Measurements from ENCODE around the gene JOSD2.

DNA sequence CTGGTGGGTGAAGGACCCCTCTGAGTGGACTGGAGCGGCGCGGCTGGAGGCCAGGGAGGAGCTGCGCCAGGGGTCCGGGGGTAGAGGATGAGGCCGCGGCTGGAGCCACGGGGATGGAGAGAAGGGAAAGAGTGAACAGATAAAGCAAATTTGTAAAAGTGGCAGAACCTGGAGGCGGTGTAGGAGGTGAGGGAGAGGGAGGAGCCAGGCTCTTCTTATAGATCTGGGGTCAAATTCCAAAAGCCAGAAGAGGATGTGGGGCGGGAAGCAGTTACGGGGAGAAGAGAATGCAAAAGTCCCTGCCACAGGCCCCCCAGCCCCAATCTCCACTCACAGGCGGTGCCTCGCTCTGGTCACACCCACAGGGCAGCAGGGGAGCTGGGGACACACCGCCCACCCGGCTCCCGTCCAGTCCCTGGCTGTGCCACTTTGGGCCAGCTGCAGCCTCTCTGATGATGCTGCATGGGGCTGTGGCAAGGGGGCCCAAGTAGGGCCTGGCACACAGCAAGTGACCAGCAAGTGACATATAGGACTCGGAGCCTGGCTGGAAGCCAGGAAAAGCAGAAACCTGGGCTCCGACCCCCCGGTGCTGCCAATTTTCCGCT is 46.1 kb upstream of the JOSD2 start:
- TF ChIP-seq, protein P1, sequence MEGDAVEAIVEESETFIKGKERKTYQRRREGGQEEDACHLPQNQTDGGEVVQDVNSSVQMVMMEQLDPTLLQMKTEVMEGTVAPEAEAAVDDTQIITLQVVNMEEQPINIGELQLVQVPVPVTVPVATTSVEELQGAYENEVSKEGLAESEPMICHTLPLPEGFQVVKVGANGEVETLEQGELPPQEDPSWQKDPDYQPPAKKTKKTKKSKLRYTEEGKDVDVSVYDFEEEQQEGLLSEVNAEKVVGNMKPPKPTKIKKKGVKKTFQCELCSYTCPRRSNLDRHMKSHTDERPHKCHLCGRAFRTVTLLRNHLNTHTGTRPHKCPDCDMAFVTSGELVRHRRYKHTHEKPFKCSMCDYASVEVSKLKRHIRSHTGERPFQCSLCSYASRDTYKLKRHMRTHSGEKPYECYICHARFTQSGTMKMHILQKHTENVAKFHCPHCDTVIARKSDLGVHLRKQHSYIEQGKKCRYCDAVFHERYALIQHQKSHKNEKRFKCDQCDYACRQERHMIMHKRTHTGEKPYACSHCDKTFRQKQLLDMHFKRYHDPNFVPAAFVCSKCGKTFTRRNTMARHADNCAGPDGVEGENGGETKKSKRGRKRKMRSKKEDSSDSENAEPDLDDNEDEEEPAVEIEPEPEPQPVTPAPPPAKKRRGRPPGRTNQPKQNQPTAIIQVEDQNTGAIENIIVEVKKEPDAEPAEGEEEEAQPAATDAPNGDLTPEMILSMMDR (IDR thresholded peaks at IDR 0.05) = no peak
- no peak for TF ChIP-seq ZFX (IDR thresholded peaks at IDR 0.05; ENCODE audit: borderline replicate concordance)

Data from 22Rv1 (cell line).